ENCODE results near the gene TREML4.

The TREML4 gene

GRCh38 chr6:41194386-41194785 is 33.8 kb upstream of the TREML4 start:
- no peak for DNase-seq (ENCODE audit: extremely low spot score)
- ChIA-PET CTCF (interaction anchor here (1.1 kb wide), 1 partner anchor 12 kb away, joined by 3 read pairs; no protein-coding TSS in a partner anchor), POLR2A (no interaction called here)
- TF ChIP-seq CTCF (IDR thresholded peaks at IDR 0.05; ENCODE audit: control extremely low read depth, extremely low read depth, low read depth, missing control alignments) = no peak

GRCh38 chr6:41197234-41197633 is 30.9 kb upstream of the TREML4 start:
- ChIA-PET CTCF (interaction anchor here (1.0 to 1.6 kb wide), 4 partner anchors 15 to 171 kb away, joined by 3 to 6 read pairs (median 4); no protein-coding TSS in a partner anchor), POLR2A (no interaction called here)
- DNase-seq (ENCODE audit: extremely low spot score) = no peak
- no peak for TF ChIP-seq CTCF (IDR thresholded peaks at IDR 0.05; ENCODE audit: control extremely low read depth, extremely low read depth, low read depth, missing control alignments)

- CTCF ChIA-PET = interaction anchor here (0.9 to 2.1 kb wide), 7 partner anchors 8 to 169 kb away, joined by 3 to 9 read pairs (median 5); no protein-coding TSS in a partner anchor
- POLR2A ChIA-PET = no interaction called here
- DNase-seq (ENCODE audit: extremely low spot score) = peak; percentile 49
- no peak for TF ChIP-seq CTCF (IDR thresholded peaks at IDR 0.05; ENCODE audit: control extremely low read depth, extremely low read depth, low read depth, missing control alignments)
Observed at GRCh38 chr6:41199552-41200246, 28.4 kb upstream of the TREML4 start.

GRCh38 chr6:41200296-41200900 is 27.8 kb upstream of the TREML4 start:
- no peak for DNase-seq (ENCODE audit: extremely low spot score)
- POLR2A ChIA-PET = no interaction called here
- CTCF ChIA-PET = interaction anchor here (1.0 to 2.1 kb wide), 8 partner anchors 8 to 168 kb away, joined by 3 to 9 read pairs (median 5); no protein-coding TSS in a partner anchor
- no peak for TF ChIP-seq CTCF (IDR thresholded peaks at IDR 0.05; ENCODE audit: control extremely low read depth, extremely low read depth, low read depth, missing control alignments)

- no peak for DNase-seq (ENCODE audit: extremely low spot score)
- POLR2A ChIA-PET = no interaction called here
- CTCF ChIA-PET = interaction anchor here (1.0 to 2.1 kb wide), 8 partner anchors 9 to 167 kb away, joined by 3 to 9 read pairs (median 5); no protein-coding TSS in a partner anchor
- TF ChIP-seq CTCF (IDR thresholded peaks at IDR 0.05; ENCODE audit: control extremely low read depth, extremely low read depth, low read depth, missing control alignments) = no peak
Observed at GRCh38 chr6:41200901-41201763, 27.0 kb upstream of the TREML4 start, which contains the start of gene TREML2. Gene TREML2, minus strand, starts transcription at chr6:41201149. Its CDS starts 141 bp downstream, at chr6:41201008.

GRCh38 chr6:41201764-41202173 is 26.4 kb upstream of the TREML4 start:
- TF ChIP-seq CTCF (IDR thresholded peaks at IDR 0.05; ENCODE audit: control extremely low read depth, extremely low read depth, low read depth, missing control alignments) = no peak
- DNase-seq (ENCODE audit: extremely low spot score) = no peak
- ChIA-PET CTCF (interaction anchor here (1.0 to 1.2 kb wide), 4 partner anchors 17 to 86 kb away, joined by 3 to 4 read pairs (median 3); no protein-coding TSS in a partner anchor), POLR2A (no interaction called here)

Data from GM10248 (cell line).